ENCODE results near the gene NAA40.

- TF ChIP-seq CTCF (IDR thresholded peaks at IDR 0.05; ENCODE audit: borderline replicate concordance, extremely low read depth, low read length, poor library complexity, severe bottlenecking) (no peak), EZH2 (IDR thresholded peaks at IDR 0.05; ENCODE audit: borderline replicate concordance, low read depth, low read length, severe bottlenecking) (no peak)
These were observed 41.2 kb upstream of the NAA40 start for GRCh38 chr11:63897459-63898146.
